IPS DF 4.7 (cell line): ENCODE results near the gene C10orf105.

Source experiments
- DNase-seq: peaks from one replicate; pipeline ENCODE4 v3.0.0-alpha.2; 2013; ENCODE audit warnings: low spot score; ENCODE audit errors: extremely low read depth

C10orf105 gene

DNA sequence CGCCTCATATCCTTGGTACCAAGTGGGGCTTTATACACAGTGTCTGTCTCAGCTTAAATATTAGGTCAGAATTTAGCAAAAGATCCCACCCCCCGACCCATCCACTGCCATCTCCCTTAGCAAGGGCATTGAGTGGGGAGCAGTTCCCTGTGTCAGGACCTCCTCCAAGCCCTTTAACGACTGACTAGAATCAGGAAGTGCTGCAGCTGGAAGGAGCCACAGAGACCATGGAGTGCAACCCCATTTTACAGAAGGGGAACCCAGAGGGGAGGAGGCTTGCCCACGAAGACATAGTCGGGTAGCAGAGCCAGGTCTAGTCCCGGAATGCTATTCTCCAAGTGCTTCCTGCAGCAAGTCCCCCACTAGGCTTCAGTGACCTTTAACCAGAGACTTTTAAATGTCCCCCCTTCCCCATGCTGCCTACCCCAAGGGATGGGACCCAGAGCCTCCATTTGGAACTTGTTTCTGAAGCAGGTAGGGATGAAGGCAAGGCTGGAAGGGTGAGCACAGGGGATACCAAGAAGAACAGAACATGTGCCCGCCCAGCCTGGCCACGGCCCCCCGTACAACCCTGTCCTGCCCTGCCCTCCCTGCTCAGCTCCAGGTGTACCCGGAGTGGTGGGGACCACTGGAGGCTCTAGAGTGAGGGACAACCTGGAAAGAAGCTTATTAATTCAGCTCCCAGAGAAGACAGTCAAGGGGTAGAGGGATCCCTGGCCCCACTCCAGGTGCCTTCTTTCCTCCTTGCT, 41.3 kb downstream of the C10orf105 start:
- DNase-seq = no peak

DNA sequence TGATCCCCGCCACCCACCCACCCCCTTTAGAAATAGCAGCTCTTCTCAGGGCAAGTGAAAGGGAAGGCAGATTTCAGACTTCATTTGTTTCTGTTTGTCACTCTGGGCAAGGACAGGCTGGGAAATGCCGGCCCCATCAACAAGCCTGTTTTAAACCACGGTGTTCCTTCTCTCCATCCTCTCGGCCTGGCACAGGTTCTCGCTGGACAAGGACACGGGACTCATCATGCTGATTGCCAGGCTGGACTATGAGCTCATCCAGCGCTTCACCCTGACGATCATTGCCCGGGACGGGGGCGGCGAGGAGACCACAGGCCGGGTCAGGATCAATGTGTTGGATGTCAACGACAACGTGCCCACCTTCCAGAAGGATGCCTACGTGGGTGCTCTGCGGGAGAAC, 42.3 kb downstream of the C10orf105 start:
- no peak for DNase-seq

DNA sequence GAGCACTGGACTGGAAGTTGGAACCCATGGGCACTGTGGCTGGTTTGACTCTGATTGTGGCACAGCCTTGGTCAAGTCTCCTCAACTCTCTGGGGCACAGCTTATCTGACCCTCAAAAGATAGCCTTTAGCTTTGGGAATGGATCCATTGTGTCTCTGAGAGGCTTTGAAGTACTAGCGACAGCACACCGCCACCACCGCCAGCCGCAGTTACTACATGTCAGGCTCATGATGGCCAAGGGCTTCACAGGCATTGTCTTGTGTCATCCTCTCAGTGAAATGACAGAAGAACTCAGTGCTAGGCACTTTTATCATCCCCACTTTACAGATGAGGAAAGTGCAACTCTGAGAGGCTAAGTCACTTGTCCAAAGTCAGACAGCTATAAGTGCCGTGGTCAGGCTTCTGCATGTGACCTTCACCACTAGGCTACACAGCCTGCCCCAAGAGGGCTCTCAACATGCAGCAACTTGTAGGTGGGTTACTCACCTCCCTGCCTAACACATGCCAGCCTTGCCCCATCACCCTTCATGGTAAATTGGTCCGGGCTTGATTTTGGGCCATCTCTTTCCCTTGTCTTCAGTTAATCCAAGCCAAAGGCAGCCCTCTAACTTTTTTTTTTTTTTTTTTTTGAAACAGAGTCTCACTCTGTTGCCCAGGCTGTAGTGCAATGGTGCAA, 44.1 kb downstream of the C10orf105 start:
- DNase-seq = no peak

DNA sequence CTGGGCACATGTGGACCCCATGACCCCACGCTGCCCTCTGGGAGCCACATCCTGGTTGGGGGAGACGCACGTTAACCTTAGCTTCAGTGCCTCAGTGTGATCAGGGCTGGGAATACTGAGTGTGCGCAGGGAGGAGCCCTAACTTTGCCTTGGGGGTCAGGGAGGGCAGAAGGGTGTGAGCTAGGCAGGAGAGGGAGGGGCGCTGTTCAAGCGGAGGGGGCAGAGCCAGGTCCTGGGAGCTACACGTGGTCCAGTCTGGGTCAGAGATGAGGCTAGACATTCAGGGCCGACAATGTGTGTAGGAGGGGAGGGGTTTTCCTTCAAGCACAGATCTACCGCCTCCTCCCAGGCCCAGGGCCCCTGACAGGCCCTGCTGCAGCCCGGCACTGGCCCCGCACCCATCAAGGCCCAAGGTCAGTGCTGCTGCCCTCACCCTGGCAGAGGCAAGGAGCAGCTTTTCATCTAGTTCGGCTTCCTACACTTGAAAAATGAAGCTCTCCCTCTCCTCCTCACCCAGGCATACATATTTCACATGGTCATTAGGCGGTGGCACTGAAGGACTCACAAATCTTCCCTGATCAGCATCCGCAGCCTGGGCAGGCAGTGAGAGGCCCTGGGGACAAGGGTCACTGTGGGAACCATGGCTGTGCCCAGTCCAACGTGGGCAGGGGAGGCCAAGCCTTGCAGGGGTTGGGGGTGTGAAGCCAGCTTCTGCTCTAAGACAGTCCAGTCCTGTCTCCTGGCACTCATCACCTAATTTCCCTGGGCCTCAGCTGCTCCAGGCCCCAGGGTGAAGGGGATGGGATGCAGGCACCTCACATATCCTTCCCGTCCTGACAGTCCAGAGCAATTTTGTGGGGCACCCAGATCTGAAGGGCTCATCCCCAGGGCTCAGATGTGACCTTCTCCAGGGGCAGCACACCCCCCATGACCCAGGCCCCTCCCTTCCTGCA, 47.3 kb downstream of the C10orf105 start:
- DNase-seq = no peak

DNA sequence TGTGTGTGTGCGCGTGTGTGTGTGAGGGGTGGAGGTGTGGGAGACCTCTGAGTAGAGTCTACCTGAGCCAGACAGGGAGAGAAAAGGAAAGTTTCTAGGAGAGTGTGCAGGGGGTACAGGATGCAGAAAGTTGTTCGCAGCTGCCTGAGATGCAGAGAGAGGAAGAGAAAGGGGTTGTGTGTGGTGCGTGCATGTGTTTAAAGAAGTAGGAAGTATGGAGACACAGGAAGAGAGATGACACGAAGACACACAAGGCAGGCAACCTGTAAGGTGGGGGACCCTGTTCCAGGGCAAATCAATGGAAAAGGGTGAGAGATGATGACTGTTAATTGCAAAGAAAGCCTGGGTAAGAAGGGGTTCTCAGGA, 52.2 kb downstream of the C10orf105 start:
- DNase-seq = no peak

DNA sequence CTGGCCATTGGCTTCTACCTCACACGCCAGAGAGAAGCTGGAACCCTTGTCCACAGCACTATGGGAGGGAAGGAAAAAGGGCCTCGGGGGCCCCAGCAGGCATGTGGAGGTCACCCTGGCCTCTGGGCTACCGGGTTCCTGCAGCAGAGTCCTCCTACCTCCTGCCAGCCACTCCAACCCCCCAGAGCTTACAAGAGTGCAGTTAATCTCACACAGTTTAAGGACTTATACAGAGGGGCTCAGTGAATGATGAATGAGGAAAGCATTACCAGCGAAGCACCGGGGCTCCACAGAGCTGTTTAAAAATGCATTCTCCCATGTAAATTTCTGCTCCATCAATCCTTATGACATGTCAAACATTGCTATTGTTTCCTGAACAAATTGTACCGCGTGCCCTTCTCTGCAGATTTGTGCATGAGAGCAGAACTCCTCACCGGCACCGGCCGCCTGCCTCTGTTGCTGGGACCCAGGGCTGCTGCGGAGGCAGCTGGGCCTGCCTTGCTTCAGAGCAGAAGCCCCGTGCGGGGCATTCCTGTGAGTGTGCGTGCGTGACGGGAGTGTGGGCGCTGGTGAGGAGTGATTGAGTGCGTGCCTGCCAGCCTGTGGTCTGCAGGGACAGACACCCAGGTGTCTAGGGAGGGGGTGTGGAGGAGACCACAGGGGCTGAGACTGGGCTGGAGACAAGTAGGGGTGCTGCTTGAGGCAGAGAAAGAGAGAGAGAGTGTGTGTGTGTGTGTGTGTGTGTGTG, 52.8 kb downstream of the C10orf105 start:
- DNase-seq = no peak

DNA sequence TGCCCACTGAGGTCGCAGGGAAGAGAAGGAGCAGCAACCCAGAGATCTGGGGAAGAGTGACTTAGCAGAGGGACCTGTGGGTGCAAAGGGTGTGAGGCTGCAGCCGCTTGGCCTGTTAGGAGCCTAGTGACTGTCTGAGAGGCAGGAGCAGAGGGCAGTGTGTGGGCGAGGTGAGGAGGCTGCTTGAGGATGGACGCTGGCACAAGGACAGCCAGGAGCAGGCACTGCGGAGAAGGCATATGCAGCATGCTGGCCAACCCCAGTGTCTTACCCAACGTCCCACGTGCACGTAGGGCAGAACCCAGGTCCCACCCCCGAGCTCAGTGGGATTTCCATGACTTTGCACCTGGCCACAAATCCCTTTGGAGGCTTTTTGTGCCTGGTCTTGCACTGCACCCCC, 54.1 kb downstream of the C10orf105 start:
- no peak for DNase-seq

DNA sequence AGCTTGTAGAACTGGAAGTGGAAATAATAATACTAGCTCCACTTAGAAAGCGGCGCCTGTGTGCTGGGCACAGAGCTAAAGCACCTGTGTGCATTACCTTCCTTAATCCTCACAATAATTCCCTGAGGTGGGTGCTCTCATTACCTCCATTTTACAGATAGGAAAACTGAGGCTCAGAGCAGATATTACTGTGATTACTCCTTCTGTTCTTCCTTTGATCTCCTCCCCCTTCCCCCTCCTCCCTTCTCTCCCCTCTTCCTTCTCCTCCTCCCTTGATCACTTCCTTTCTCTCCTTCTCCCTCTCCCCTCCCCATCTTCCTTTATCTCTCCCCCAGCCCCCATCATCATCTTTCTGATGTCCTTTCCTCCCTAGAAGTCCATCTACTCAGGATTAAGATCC, 55.0 kb downstream of the C10orf105 start:
- no peak for DNase-seq

DNA sequence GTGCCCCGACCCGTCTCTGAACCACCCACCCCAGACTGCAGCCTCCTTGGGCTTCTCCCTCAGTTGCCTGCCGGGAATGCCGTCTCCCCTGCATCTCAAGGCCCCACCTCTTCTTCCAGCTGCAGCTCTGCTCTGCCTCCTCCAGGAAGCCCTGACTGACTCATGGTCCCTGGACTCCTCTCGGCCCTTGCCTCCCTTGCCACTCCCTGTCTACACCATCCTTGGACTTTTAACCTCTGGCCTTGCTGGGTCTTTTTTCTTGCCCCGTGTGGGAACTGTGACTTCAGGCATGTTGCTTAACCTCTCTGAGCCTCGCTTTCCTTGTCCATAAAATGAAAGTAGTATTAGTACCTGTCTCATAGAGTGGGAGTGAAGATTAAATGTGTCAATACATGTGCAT, 56.3 kb downstream of the C10orf105 start:
- DNase-seq = no peak

DNA sequence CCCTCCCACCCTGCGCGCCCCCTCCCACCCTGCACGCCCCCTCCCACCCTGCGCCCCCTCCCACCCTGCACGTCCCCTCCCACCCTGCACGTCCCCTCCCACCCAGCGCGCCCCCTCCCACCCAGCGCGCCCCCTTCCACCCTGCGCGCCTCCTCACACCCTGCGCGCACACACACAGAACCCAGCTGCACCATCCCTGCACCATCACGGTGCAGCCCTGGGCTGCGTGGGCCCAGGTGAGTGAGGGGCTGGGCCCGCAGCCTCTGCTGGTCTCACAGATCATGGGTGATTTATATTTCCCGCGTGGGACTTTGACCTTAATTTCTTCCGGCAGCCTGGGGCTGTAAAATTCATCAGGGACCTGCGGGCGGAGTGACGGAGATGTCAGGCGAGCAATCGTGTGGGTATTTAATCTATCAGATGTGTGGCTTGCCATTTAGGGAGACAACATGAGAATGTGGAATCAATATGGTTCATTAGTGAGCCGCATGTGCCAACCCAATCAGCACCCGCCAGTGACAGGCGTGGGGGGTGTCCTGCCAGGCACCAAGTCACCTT, 57.7 kb downstream of the C10orf105 start:
- no peak for DNase-seq
